GM21723 (cell line): ENCODE data around the gene ST3GAL5.

Experiments used
- ATAC-seq: cut with Tn5 transposase; IDR thresholded peaks from one replicate; pipeline ENCODE4 v1.9.1; 2021; ENCODE audit warnings: mild to moderate bottlenecking, moderate library complexity; ENCODE audit not compliant: unreplicated experiment

Gene ST3GAL5

DNA sequence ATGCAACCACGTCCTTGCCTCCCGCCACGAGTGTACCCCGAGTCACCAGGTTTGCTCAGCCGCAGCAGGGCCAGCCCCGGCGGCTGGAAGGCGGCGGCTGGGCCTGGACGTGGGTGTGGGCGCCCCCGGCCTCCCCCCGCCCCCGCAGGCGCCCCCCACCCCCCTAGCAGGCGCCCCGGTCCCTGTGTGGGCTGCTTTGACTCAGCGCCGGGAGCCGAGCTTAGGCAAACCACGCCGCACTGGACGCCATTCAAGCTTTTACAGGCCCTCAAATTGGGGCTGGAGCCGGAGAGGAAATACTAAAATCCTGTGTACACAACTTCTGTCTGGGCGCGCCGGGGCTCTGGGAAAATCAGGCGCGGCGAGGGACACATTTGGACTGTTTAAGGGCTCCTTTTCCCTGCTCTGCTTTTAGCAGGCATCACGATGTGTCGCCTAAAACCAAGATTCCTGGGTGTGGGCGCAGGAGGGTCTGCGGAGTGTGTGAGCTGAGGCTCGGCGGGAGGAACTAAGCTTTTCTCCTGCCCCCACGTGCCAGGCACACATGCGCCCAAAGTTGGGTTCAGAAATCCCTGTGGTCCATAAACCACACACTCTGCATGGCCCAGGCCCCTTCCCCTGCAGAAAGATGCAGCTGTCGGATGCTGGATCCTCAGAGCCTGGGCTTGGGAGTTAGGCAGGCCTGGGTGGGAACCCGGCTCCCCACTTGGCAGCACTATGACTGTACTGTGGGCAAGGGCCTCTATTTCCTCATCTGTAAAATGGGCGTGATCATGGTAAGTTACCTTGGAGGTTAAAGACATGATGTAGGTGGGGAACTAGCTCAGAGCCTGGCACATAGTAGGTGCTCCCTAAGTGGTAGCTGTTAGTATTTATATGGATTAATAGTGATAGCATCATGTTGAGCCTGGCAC lies 77.4 kb downstream of the ST3GAL5 start:
- ATAC-seq: no peak

DNA sequence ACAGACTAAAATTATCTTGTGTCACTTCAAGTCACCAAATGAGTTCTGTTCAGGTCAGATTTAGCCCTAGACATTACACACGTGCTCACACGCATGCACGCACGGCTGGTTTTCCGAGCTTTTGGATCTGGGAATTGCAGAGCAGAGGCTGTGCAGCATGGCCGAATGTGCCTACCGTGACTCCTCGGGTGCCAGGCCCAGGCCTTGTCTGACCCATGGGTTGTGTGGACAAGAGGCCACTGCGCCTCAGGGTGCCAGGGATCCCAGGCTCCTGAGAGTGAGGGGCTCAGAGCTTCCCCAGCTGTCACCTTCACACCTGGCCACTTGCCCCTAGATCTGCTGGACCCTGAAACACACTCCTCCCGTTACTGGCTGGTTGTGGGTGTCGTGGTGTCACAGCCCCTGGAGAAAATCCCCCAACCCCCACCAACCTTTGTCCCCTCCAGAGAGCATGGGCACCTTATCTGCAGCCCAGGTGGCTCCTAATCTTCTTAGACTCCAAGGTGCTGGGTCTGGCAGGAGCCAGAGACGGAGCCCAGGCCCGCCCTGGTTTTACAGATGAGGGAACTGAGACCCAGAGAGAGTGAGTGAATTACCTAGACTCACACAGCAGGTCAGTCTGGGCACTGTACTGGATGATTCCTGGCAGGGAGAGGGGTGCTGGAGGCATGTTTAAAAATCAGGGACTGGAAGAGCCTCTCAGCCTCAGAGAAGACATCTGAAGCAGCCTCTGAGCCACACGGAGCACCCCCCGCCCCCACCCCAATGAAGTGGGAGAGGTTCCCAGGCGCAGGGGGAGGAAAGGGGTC lies 78.2 kb downstream of the ST3GAL5 start:
- no peak for ATAC-seq

DNA sequence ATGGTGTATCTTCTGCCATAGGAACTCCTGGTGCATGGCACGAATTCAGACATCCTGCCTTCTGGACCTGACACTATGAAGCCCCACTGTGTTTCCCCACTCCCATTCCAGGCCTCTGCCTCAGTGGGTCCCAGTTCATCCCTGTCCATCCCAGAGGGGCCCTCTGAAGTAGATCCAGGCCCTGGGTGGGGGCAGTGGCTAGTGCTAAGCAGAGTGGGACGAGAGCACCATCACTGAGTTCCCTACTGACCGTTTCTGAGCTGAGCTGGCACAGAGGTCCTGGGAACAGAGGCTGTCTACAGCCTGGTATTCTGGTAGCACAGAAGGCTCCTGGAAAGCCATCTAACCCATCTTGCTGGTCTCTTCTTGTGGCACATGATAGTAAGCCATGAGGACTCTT lies 81.0 kb downstream of the ST3GAL5 start:
- no peak for ATAC-seq

DNA sequence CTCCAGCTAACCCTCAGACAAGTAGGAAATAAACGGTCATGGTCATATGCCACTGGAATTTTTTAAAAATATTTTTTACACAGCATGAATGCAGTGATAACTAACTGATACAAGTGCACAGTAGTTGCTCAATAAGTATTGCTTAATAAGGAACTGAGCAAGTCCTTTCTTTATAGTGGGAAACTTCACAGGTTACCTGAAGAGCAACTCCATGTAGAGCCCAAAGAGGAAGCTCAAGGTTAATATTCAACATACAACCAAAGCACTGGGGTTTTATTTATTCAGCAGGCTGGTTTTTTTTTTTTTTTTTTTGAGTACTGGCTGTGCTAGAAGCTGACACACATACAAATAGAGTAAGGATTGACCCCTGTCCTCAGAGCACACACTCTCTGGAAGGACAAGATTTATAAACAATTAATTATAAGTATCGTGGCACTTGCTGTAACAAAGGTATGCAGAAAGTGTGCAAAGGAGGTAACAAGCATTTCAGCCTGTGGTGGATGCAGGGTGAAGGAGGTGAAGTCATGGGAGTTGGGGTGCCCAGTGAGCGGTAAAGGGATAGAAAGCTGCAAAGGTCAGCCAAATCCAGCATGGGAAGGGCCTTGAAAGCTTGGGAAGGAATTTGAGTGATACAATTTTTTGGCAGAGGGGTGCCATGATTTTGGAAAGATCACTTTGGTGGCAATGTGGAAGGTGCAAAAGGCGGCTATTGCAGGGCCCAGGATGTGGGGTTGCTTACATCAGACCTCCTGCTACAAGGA lies 82.3 kb downstream of the ST3GAL5 start:
- ATAC-seq: no peak

DNA sequence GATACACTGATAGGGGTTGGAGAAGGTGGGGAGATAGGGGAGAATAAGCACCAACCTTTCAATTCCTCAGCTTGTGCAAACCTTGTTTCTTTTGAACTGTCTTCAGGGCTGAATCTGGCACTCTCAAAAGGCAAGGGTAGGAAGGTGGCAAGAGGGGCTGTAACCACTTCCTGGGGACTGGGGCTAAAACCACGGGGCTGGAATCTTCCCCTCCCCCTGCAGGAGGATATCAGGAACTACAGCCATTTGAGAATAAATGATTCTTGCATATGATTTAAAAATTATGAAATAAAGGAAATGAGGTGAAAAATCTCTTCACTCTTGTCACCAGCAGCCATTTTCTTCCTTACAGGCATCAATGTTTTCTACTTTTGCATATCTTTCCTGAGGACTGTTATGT lies 84.2 kb downstream of the ST3GAL5 start:
- ATAC-seq: no peak

DNA sequence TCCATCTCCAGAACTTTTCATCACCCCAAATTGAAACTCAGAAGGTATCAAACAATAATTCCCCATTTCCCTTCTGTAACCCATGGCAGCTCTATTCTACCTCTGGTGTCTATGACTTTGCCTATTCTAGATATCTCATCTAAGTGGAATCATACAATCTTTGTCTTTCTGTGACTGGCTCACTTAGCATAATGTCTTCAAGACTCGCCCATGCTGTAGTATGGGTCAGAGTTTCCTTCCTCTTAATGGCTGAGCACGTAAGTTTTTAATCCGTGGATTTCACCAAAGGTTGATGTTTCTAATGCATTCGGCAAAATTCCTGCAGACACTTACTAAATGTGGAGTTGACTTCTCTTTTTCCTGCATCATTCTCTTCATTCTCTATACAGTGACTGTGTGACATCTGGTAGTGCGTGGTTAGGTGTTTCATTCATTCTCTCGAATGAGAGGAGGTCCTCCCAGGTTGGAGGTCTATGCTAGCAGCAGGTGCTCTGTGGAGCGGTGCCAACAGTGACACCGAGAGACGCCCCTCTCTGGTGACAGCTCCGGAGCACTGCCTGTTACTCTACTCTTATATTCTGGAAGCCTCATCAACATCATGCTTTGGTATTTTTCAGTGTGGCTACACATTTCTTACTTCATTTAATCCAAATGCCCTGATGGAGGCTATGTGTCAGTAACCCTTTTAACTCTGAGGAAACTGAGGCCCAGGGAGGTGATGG lies 84.9 kb downstream of the ST3GAL5 start:
- no peak for ATAC-seq

DNA sequence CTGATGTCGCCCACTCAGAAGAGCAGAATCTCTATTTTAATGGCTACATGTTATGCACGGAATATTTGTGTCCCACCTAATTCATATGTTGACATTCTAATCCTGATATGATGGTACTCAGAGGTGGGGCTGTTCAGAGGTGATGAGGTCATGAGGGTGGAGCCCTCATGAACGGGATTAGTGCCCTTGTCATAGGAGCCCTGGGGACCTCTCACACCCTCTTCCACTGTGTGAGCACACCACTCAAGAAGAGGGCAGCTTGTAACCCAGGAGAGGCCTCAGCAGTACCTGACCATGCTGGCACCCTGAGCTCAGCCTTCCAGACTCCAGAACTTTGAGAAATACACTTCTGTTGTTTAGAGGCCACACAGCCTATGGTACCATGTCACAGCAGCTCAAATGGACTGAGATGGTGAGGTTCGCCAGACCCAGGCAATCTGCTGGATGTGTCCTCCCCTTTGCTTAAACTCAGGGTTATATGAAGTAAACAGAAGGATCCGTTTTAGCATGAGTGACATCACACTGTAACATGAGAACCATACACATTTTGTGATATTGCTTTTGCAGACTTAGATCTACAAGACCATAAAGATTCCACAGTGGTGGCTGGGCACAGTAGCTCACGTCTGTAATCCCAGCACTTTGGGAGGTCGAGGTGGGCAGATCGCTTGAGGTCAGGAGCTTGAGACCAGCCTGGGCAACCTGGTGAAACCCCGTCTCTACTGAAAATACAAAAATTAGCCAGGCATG lies 86.3 kb downstream of the ST3GAL5 start:
- no peak for ATAC-seq

DNA sequence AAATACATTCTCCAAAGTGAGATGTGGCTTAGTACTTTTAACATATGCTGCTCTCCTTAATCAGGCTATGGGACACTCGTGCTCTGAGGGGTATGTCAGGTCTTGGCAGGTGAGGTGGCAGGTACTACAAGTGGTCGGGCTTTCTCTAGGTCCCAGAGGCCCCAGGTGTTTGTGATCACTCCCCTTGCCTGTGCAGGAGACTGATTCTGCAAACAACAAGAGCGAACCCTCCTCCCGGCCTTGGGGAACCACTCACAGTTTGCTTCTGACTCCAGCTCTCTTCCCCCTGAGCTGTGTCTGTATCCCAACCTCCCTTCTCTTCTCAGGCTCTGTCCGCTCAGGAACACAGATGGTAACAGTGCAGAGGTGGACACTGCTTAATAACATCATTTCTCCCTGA lies 86.9 kb downstream of the ST3GAL5 start:
- no peak for ATAC-seq

DNA sequence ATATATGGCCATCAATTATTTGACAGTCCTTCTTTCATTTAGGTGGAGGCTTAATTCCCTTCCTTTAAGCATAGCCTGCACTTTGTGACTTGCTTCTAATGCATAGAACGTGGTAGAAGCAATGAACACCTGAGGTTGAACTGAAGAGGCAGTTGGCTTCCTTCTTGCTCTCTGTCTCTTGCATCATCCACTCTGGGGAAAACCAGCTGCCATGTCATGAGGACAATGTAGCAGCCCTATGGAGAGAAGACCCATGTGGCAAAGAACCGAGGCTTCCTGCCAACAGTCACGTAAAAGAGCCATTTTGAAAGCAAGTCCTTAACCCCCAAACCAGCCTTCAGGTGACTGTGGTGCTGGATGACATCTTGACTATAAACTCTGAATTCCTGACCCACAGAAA lies 88.2 kb downstream of the ST3GAL5 start:
- ATAC-seq: no peak

DNA sequence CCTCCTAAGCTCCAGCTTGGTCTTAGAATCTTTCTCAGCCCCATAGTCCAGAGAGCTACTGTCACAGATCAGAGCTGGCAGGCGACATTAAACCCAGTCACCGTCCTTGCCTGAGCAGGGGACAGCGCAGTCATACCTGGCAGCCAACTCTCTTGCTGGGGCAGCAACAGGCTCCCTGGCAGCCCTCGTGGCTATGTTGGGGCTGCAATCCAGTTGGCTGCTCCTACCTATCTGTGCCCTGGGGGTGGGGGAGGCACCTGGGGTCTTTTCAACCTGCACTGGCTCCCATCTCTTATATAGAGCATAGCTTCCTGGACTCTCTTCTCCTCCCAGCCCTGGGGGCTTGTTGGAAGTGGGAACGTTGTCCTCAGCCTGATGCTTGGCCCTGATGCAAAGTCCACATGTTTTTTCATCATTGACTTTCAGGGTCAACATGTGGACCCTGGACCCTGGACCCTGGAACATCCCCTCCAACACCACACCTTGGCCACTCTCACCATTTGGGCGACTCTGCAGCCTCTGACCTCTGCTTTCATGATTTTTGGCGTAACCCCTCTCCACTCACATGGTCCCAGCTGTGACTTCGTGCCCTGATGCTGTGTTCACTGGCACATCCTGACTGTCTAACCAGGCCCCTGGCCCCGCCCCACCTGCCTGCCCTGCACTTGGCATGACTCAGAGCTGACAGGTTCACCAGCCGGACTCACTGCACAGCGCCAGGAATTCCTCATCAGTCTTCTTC lies 89.4 kb downstream of the ST3GAL5 start:
- no peak for ATAC-seq

DNA sequence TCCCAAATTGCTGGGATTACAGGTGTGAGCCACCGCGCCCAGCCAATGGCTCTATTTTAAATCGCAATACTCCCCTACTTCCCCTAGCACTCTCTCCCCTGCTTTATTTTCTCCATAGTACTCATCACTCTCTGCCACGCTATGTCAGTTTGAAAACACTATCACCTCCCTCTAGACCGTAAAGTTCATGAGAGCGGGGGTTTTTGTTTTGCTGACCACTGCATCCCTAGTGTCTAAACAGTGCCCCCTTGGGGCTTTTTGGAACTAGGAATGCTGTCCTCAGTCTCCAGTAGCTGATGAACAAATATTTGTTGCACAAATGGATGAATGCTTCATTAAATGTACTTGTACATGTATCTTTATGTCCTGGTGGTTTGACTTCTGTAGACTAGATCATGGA lies 90.9 kb downstream of the ST3GAL5 start:
- ATAC-seq: no peak

DNA sequence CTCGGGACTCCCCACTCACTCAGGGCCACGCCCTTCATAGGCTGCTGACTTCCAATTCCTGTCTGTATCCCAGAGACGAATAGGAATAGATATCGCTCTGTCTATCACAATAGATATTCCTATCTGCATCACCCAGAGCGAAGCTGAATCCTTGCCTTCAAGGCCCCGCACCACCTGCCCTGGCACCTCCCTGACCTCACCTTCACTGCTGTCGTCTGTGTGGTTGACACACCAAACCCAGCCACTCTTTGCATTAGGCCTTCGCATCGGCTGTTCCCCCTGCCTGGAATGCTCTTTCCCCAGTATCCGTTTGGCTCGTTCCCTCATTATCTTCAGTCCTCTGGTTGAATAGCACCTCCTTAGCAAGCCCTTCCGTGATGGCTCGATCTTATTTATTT lies 91.5 kb downstream of the ST3GAL5 start:
- no peak for ATAC-seq

DNA sequence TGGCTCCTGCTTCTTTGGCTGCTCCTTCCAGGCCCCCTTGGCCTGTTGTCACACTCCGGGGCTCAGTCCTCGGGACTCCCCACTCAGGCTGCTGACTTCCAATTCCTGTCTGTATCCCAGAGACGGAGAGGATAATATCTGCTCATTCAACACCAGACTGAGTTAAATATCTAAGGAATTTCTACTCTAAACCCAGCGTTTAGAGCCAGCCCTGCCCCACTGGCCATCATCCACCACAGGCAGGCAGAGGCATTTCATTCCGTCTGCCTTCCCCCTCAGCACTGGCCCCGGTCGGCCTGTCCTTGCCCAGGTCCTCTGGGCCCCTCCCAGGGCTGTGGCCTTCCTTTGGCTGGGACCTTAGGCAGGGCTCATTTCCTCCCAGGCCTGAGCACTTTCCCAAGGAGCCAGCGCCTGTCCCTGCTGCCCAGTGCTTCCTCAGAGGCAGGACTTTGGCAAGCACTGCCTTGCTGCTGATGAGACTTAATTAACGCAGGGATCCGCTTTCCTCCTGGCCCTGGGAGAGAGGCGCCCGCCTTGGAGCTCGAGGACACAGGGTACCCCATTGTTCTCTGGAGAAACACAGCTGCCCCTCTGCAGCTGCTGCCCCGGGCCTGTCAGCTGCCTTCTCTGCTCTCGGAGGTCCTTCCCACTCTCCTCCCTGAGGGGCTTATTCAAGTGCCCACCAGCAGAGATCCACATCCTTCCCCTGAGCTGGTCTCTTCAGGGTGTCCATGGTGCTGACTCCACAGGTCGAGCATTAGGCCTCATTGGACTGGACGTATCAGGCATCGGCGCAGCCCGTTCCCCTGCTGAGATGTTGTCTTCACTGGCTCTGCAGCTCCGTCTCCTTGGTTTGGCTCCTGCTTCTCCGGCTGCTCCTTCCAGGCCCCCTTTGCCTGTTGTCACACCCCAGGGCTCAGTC lies 92.2 kb downstream of the ST3GAL5 start:
- ATAC-seq: no peak

DNA sequence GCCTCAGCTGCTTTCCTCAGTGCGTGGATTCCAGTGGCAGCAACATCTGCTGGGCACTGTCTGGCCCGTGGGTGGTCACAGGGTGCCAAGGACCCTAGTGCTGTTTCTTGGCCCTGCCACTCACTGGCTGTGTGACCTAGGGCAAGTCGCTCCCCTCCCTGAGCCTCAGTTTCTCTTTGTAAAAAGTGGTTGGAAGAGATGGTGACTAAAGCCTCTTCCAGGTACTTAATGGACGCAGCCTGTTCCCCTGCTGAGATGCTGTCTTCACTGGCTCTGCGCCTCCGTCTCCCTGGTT lies 92.8 kb downstream of the ST3GAL5 start:
- ATAC-seq: no peak

DNA sequence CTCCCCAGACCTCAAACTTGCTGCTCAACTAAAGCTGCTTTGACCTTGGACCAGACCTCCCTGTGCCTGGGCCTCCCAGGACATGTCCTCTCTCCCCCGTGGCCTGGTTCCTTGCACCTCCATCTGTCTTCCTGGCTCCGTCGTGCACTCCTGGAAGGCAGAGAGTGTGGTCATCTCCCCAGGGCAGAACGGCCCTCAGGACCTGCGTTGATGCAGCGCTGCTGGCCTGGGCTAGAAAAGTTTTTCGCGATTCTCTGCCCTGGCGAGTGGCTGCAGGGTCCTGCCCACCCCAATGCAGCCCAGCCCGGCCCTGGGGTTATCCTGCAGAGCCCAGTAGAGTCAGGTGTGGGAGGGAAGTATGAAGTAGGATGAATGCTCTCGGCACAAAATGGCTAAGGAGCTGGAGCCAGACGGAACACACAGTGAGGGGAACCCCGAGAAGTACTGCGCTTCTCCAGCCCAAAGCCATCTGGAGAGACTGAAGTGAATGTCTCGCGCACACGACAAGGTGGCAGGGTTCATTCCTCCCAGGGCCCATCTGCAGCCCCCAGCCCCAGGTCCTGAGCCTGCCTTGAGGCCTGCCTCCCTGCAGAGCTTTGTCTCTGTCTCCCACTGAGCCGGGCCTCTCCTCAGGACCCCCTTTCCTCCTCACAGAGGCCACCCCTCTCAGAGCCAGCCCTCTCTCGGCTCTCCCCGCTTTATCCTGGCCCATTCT lies 93.3 kb downstream of the ST3GAL5 start:
- ATAC-seq: no peak

DNA sequence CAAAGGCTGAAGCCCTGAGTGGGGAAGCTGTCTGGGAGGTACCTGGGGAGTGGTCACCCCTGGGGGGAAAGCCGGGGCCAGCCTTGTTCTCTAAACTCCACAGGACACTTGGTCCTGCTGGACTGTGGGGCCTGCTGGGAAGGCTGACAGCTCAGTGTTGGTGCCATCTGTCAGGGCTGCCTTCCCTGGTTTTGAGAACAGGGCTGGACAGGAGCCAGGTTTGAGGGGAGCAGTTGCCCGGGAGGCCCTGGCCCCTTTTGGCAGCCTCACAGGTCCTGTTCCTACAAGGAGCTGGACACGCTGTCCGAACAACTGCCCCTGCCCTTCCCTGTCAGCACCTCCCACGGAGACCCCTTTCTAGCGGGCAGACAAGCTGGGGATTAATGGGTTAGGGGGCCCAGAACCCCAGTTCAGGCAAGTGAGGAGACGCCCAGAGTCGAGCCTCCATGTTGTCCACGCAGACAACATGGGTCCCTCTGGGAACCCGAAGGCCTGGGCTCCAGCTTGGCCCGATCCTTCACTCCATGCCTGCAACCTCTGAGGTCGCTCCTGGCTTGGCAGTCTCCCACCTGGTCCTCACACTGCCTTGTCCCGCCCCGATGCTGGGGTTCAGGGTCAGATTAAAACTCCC lies 94.2 kb downstream of the ST3GAL5 start:
- no peak for ATAC-seq

DNA sequence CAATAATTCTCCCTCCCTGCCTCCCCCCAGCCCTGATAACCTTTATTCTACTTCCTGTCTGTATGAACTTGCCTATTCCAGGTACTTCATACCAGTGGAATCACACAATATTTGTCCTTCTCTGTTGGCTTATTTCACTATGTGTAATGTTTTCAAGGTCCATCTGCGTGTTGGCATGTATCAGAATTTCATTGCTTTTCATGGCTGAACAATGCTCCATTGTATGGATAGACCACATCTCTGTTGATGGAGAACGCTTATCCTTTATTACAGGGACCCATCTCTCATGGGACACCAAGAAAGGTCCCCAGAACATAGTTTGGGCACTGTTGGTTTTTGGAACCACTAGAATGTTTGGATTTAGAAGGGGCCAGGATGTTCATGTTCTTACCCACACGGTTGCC lies 94.8 kb downstream of the ST3GAL5 start:
- ATAC-seq: no peak
